Esophagus muscularis mucosa (tissue), 3 donors: Measurements from ENCODE around the gene SYNJ2.

ENCODE experiments used
- POLR2AphosphoS5 ChIP-seq, 2 donors: sonication (generic); formaldehyde crosslinking; IDR thresholded peaks; one replicate each; pipeline ENCODE4 v1.6.1; 2017; ENCODE audit warnings: antibody characterized with exemption in 2 of 2
- TF ChIP-seq, protein P1 (sequence below), 3 experiments: fragments of 200-600 bp in 2 of 3; fragments of 450-650 bp in 1 of 3; sonication (generic) in 2 of 3; IDR thresholded peaks; one replicate each; pipeline ENCODE4 v1.5.1; 2017 to 2019; ENCODE audit warnings: antibody characterized with exemption in 3 of 3, mild to moderate bottlenecking in 2 of 3, moderate library complexity in 1 of 3

- TF ChIP-seq, protein P1, sequence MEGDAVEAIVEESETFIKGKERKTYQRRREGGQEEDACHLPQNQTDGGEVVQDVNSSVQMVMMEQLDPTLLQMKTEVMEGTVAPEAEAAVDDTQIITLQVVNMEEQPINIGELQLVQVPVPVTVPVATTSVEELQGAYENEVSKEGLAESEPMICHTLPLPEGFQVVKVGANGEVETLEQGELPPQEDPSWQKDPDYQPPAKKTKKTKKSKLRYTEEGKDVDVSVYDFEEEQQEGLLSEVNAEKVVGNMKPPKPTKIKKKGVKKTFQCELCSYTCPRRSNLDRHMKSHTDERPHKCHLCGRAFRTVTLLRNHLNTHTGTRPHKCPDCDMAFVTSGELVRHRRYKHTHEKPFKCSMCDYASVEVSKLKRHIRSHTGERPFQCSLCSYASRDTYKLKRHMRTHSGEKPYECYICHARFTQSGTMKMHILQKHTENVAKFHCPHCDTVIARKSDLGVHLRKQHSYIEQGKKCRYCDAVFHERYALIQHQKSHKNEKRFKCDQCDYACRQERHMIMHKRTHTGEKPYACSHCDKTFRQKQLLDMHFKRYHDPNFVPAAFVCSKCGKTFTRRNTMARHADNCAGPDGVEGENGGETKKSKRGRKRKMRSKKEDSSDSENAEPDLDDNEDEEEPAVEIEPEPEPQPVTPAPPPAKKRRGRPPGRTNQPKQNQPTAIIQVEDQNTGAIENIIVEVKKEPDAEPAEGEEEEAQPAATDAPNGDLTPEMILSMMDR (IDR thresholded peaks at IDR 0.05): no peak
- TF ChIP-seq POLR2AphosphoS5 (IDR thresholded peaks at IDR 0.05): no peak
Measured at GRCh38 chr6:158059108-158059507, 77.4 kb downstream of the SYNJ2 start.
